H1 (cell line): ENCODE measurements around the gene PTPRE. TPM values are rescaled to one million over a fixed set of nuclear protein-coding genes. Genes with fewer than 3 reads are reported as not detected.

Experiments used
- CTCF ChIA-PET: fragments of 300-600 bp; sonication (Branson Sonifier 250); formaldehyde crosslinking; loops from one replicate; lab custom pipeline; 2021; ENCODE audit not compliant: partially characterized antibody; lab: Charles Lee
- POLR2A ChIA-PET: fragments of 300-600 bp; sonication (Branson Sonifier 250); formaldehyde crosslinking; loops from one replicate; lab custom pipeline; 2021; ENCODE audit warnings: inconsistent platforms; ENCODE audit not compliant: partially characterized antibody; lab: Charles Lee
- DNase-seq, 2 experiments: peaks; one replicate each; pipeline versions ENCODE4 v3.0.0 to v3.0.0-alpha.2; 2010 to 2022; ENCODE audit warnings: low spot score in 2 of 2, low read depth in 1 of 2, mixed read lengths in 1 of 2
- FAIRE-seq: peaks from 2 replicates; lab custom pipeline; 2011; peaks lifted over from hg19 to GRCh38; lab: Jason Lieb, UNC
- H2AFZ ChIP-seq: 2 replicates; pipeline ENCODE4 v1.8.1; 2012; ENCODE audit warnings: low read length, inconsistent platforms
- H2AK5ac ChIP-seq: 2 replicates; pipeline ENCODE4 v1.6.1; 2013; ENCODE audit warnings: low read depth, low read length
- H2BK120ac ChIP-seq: replicated peaks from 2 replicates; pipeline ENCODE3; 2013; ENCODE audit warnings: low read depth, low read length, inconsistent platforms
- H2BK12ac ChIP-seq: 2 replicates; pipeline ENCODE4 v1.6.1; 2013; ENCODE audit warnings: low read depth, low read length
- H2BK15ac ChIP-seq: 2 replicates; pipeline ENCODE4 v1.6.1; 2013; ENCODE audit warnings: low read length
- H2BK20ac ChIP-seq: 2 replicates; pipeline ENCODE4 v1.6.1; 2013; ENCODE audit warnings: low read length
- H2BK5ac ChIP-seq: 2 replicates; pipeline ENCODE4 v1.6.1; 2013; ENCODE audit warnings: low read depth, low read length
- H3K14ac ChIP-seq: 2 replicates; pipeline ENCODE4 v1.6.1; 2013; ENCODE audit warnings: inconsistent platforms; ENCODE audit not compliant: insufficient read length
- H3K18ac ChIP-seq: 2 replicates; pipeline ENCODE4 v1.6.1; 2013; ENCODE audit warnings: low read length; ENCODE audit errors: extremely low read depth
- H3K23ac ChIP-seq: 2 replicates; pipeline ENCODE4 v1.6.1; 2013; ENCODE audit warnings: inconsistent platforms; ENCODE audit not compliant: insufficient read length
- H3K23me2 ChIP-seq: 2 replicates; pipeline ENCODE4 v1.6.1; 2013; ENCODE audit warnings: low read depth, low read length
- H3K27ac ChIP-seq: 2 replicates; pipeline ENCODE4 v1.6.1; 2011; ENCODE audit warnings: low read depth, low read length, inconsistent platforms
- H3K27me3 ChIP-seq, 4 experiments: replicated peaks in 1 of 4; 1 replicate in 1 of 4; 2 replicates in 3 of 4; pipeline versions ENCODE4 v1.6.1 to v1.8.1; 2011 to 2013; ENCODE audit warnings: low read length in 3 of 4, mild to moderate bottlenecking in 3 of 4, inconsistent platforms in 2 of 4, mixed read lengths in 2 of 4, moderate library complexity in 1 of 4; ENCODE audit not compliant: control insufficient read depth in 3 of 4, insufficient read depth in 3 of 4; ENCODE audit errors: extremely low read depth in 1 of 4
- H3K36me3 ChIP-seq, 4 experiments: 2 replicates each; pipeline versions ENCODE4 v1.6.1 to v1.8.1; 2011 to 2013; ENCODE audit warnings: mild to moderate bottlenecking in 4 of 4, low read length in 3 of 4, moderate library complexity in 2 of 4, control low read depth in 1 of 4, inconsistent platforms in 1 of 4; ENCODE audit not compliant: insufficient read depth in 4 of 4, control insufficient read depth in 2 of 4
- H3K4ac ChIP-seq: replicated peaks from 2 replicates; pipeline ENCODE3; 2013; ENCODE audit warnings: low read length, low read depth, mixed read lengths, inconsistent platforms; ENCODE audit not compliant: insufficient read length
- H3K4me1 ChIP-seq, 4 experiments: replicated peaks in 1 of 4; 1 replicate in 1 of 4; 2 replicates in 3 of 4; pipeline versions ENCODE4 v1.6.1 to v1.8.1; 2011 to 2013; ENCODE audit warnings: low read length in 3 of 4, inconsistent platforms in 2 of 4, mixed read lengths in 1 of 4; ENCODE audit not compliant: insufficient read depth in 4 of 4, control insufficient read depth in 3 of 4
- H3K4me2 ChIP-seq, 2 experiments: 2 replicates each; pipeline versions ENCODE4 v1.6.1 to v1.8.1; 2011 to 2013; ENCODE audit warnings: low read depth in 2 of 2, low read length in 2 of 2, control low read depth in 1 of 2, inconsistent platforms in 1 of 2, mild to moderate bottlenecking in 1 of 2; ENCODE audit not compliant: insufficient read depth in 1 of 2
- H3K4me3 ChIP-seq, 4 experiments: fragments of 200-600, 300-600 bp in 1 of 4; sonication (generic), shearing (Covaris generic), sonication (Bioruptor Twin) in 1 of 4; 2 replicates each; pipeline versions ENCODE4 v1.5.1 to v1.8.1; 2011 to 2016; ENCODE audit warnings: low read length in 4 of 4, low read depth in 3 of 4, control low read depth in 2 of 4, inconsistent platforms in 2 of 4, mild to moderate bottlenecking in 2 of 4, mixed read lengths in 1 of 4, moderate library complexity in 1 of 4; ENCODE audit not compliant: insufficient read depth in 2 of 4; ENCODE audit errors: extremely low read depth in 1 of 4
- H3K56ac ChIP-seq: replicated peaks from 2 replicates; pipeline ENCODE3; 2013; ENCODE audit warnings: low read depth, mild to moderate bottlenecking, mixed read lengths, low read length, inconsistent platforms; ENCODE audit not compliant: insufficient read length
- H3K79me1 ChIP-seq: 2 replicates; pipeline ENCODE4 v1.6.1; 2013; ENCODE audit warnings: low read depth, low read length, control low read depth
- H3K79me2 ChIP-seq, 2 experiments: 2 replicates each; pipeline versions ENCODE4 v1.6.1 to v1.8.1; 2012 to 2013; ENCODE audit warnings: low read length in 2 of 2, mild to moderate bottlenecking in 2 of 2, inconsistent platforms in 1 of 2; ENCODE audit not compliant: insufficient read depth in 2 of 2, control insufficient read depth in 1 of 2
- H3K9ac ChIP-seq, 4 experiments: replicated peaks in 1 of 4; 1 replicate in 1 of 4; 2 replicates in 3 of 4; pipeline versions ENCODE4 v1.6.1 to v1.8.1; 2011 to 2013; ENCODE audit warnings: low read depth in 3 of 4, low read length in 3 of 4, control low read depth in 2 of 4, mild to moderate bottlenecking in 2 of 4, moderate library complexity in 2 of 4, inconsistent platforms in 1 of 4; ENCODE audit errors: extremely low read depth in 1 of 4
- H3K9me3 ChIP-seq, 2 experiments: 2 replicates each; pipeline versions ENCODE4 v1.6.1 to v1.8.1; 2012 to 2013; ENCODE audit warnings: mild to moderate bottlenecking in 2 of 2, moderate library complexity in 2 of 2, control low read depth in 1 of 2, inconsistent platforms in 1 of 2, low read depth in 1 of 2, low read length in 1 of 2, mixed read lengths in 1 of 2; ENCODE audit not compliant: insufficient read depth in 2 of 2
- H4K20me1 ChIP-seq, 2 experiments: replicated peaks in 1 of 2; 2 replicates each; pipeline versions ENCODE3 to v1.8.1; 2011 to 2013; ENCODE audit warnings: inconsistent platforms in 2 of 2, low read length in 2 of 2, mild to moderate bottlenecking in 1 of 2; ENCODE audit not compliant: insufficient read depth in 2 of 2, control insufficient read depth in 1 of 2
- H4K5ac ChIP-seq: 2 replicates; pipeline ENCODE4 v1.6.1; 2013; ENCODE audit warnings: low read length, low read depth, mixed read lengths, inconsistent platforms; ENCODE audit not compliant: insufficient read length
- H4K8ac ChIP-seq: 2 replicates; pipeline ENCODE4 v1.8.0; 2013; ENCODE audit warnings: mild to moderate bottlenecking, moderate library complexity, low read length, inconsistent platforms; ENCODE audit not compliant: insufficient read depth; ENCODE audit errors: extremely low read depth
- H4K91ac ChIP-seq: replicated peaks from 2 replicates; pipeline ENCODE3; 2013; ENCODE audit warnings: low read length, mixed read lengths, inconsistent platforms; ENCODE audit not compliant: insufficient read length
- ATF2 ChIP-seq: IDR thresholded peaks from 2 replicates; pipeline ENCODE4 v1.6.1; 2012; ENCODE audit warnings: low read length, inconsistent platforms
- BACH1 ChIP-seq: IDR thresholded peaks from 2 replicates; pipeline ENCODE4 v1.6.1; 2012; ENCODE audit warnings: low read length, improper control_type of control experiment
- BRCA1 ChIP-seq: IDR thresholded peaks from 2 replicates; pipeline ENCODE4 v1.6.1; 2012; ENCODE audit warnings: low read depth, low read length, improper control_type of control experiment
- CBX5 ChIP-seq: fragments of 300-800, 300-1000 bp; sonication (generic); IDR thresholded peaks from 2 replicates; pipeline ENCODE4 v1.7.1; 2016; ENCODE audit warnings: antibody characterized with exemption, low read length, low read depth
- CHD1 ChIP-seq: IDR thresholded peaks from 2 replicates; pipeline ENCODE4 v1.6.1; 2012; ENCODE audit warnings: low read depth, low read length, improper control_type of control experiment
- CHD2 ChIP-seq: IDR thresholded peaks from 2 replicates; pipeline ENCODE4 v1.6.1; 2012; ENCODE audit warnings: low read length, improper control_type of control experiment
- CTBP2 ChIP-seq: IDR thresholded peaks from 2 replicates; pipeline ENCODE4 v1.7.0; 2011; ENCODE audit warnings: borderline replicate concordance, mild to moderate bottlenecking, moderate library complexity, mixed read lengths, low read length; ENCODE audit not compliant: insufficient read depth, insufficient read length
- E2F6 ChIP-seq: IDR thresholded peaks from 2 replicates; pipeline ENCODE4 v1.6.1; 2012; ENCODE audit warnings: inconsistent platforms
- FOSL1 ChIP-seq: IDR thresholded peaks from 2 replicates; pipeline ENCODE4 v1.6.1; 2011; ENCODE audit warnings: mild to moderate bottlenecking, low read depth, low read length, moderate library complexity; ENCODE audit not compliant: insufficient read depth
- HDAC2 ChIP-seq, 2 experiments: fragments of 300-600 bp in 1 of 2; sonication (generic) in 1 of 2; IDR thresholded peaks; 2 replicates each; pipeline ENCODE4 v1.6.1; 2011 to 2012; ENCODE audit warnings: low read depth in 2 of 2, low read length in 2 of 2, mild to moderate bottlenecking in 2 of 2, moderate library complexity in 2 of 2, borderline replicate concordance in 1 of 2, inconsistent platforms in 1 of 2
- JUN ChIP-seq: IDR thresholded peaks from 2 replicates; pipeline ENCODE4 v1.6.1; 2011; ENCODE audit warnings: low read depth, mild to moderate bottlenecking, improper control_type of control experiment, low read length
- JUND ChIP-seq: IDR thresholded peaks from 2 replicates; pipeline ENCODE4 v1.6.1; 2011; ENCODE audit warnings: mild to moderate bottlenecking, improper control_type of control experiment, low read length
- POU5F1 ChIP-seq: IDR thresholded peaks from 2 replicates; pipeline ENCODE4 v1.6.1; 2011; ENCODE audit warnings: low read depth, mild to moderate bottlenecking, low read length, moderate library complexity
- WGBS, 2 experiments: shearing (Covaris generic) in 1 of 2; methylation state at CpG; one replicate each; pipeline versions ENCODE4 v1.1.6 to v1.1.7; 2013 to 2015; ENCODE audit warnings: low lambda C conversion rate in 2 of 2, mixed read lengths in 2 of 2, inconsistent platforms in 1 of 2, low coverage in 1 of 2, missing lambda C conversion rate in 1 of 2; ENCODE audit not compliant: insufficient replicate concordance in 2 of 2, insufficient coverage in 1 of 2, insufficient read length in 1 of 2; ENCODE audit errors: extremely low coverage in 1 of 2, missing lambda C conversion rate in 1 of 2; 5-methylcytosine and 5-hydroxymethylcytosine counted together
- polyA plus RNA-seq, 7 experiments: library from polyadenylated mRNA; depleted of rRNA in 3 of 7; stranded (reverse) in 5 of 7; unstranded in 2 of 7; fragments of >200 nt in 5 of 7; fragments of 200-250 nt in 2 of 7; gene quantifications; 1 replicate in 5 of 7; 2 replicates in 1 of 7; 4 replicates in 1 of 7; pipeline versions ENCODE4 v1.2.1 to v1.2.3, GENCODE V29; 2011 to 2013; ENCODE audit warnings: missing spikeins in 2 of 7, mixed read lengths in 2 of 7
- total RNA-seq: library from RNA; stranded (reverse); fragmentation: NEBNext Ultra II Directional; extraction: Animal tissue kit (Norgen Biotek cat#: 25700); gene quantifications from 2 replicates; pipeline ENCODE4 v1.2.1, GENCODE V29; 2021

The PTPRE gene
- total and polyA plus RNA-seq, 2 of the 8 experiments (the other 6 are each of a cell fraction or from before 2014, with no cell fraction given) = 0.33 to 0.54 TPM

- Histone ChIP-seq H3K4me3 (no peak overlapping the region), H3K9me3 (no peaks in the 10 kb centered on the region), H3K4ac (no peak overlapping the region), H4K8ac (no peak overlapping the region), H3K79me1 (no peaks in the 10 kb centered on the region), H3K23ac (no peak overlapping the region), H3K27ac (no peak overlapping the region), H2BK120ac (no peak overlapping the region), H3K27me3 (peaks cover 3 to 23% (median 15%) of the 10 kb centered on the region in 4 experiments), H2AFZ (no peak overlapping the region), H3K9ac (no peak overlapping the region), H2BK12ac (no peak overlapping the region), H3K56ac (no peak overlapping the region), H2AK5ac (no peak overlapping the region), H2BK15ac (no peak overlapping the region), H2BK20ac (no peak overlapping the region), H4K5ac (no peak overlapping the region), H4K20me1 (peaks cover 0 to 2% of the 10 kb centered on the region in 2 experiments), H3K79me2 (no peaks in the 10 kb centered on the region), H3K4me1 (peaks cover 0 to 3% (median 1%) of the 10 kb centered on the region in 4 experiments; a peak in 5 of 7 replicates), H2BK5ac (no peak overlapping the region), H3K23me2 (peaks cover 3% of the 10 kb centered on the region; the same call in 1 of the 2 replicates), H3K4me2 (no peak overlapping the region), H4K91ac (no peak overlapping the region), H3K14ac (no peak overlapping the region), H3K18ac (no peak overlapping the region), H3K36me3 (no peaks in the 10 kb centered on the region)
- ChIA-PET POLR2A (no interaction called here), CTCF (no interaction called here)
- 91% methylated on average over 2 of the region's 2 CpGs; no CpG with 5 or more reads in 1 of the 2 experiments for WGBS, 2 experiments
- FAIRE-seq (no peak), DNase-seq (no peak)
- TF ChIP-seq CTBP2 = no peak
- TF ChIP-seq FOSL1 = no peak
- no peak for TF ChIP-seq ATF2
- no peak for TF ChIP-seq CBX5
- no peak for TF ChIP-seq CHD1
- no peak for TF ChIP-seq CHD2
- TF ChIP-seq E2F6 = no peak
- TF ChIP-seq JUND = no peak
- no peak for TF ChIP-seq HDAC2 (IDR thresholded peaks at IDR 0.05; ENCODE audit: borderline replicate concordance in 1 of 2, low read depth in 2 of 2, low read length in 2 of 2)
- TF ChIP-seq BRCA1 = no peak
- TF ChIP-seq JUN = no peak
- TF ChIP-seq POU5F1 = no peak
- TF ChIP-seq BACH1 = no peak
Measured at GRCh38 chr10:127910464-127910770, 3.5 kb downstream of the PTPRE start.
